NCI-H1694 treated with DMSO at 0.1 percent for 48 hours (cell line): ENCODE data around the gene HECTD2.
"Not testable (repeated sequence)": the region's sequence is repeated elsewhere in the genome, so short reads cannot be mapped to it uniquely, and the experiment has no call there.

ENCODE experiments used
- DNase-seq: peaks from one replicate; lab custom pipeline; 2025; lab: John Stamatoyannopoulos, UW

The HECTD2 gene

DNA sequence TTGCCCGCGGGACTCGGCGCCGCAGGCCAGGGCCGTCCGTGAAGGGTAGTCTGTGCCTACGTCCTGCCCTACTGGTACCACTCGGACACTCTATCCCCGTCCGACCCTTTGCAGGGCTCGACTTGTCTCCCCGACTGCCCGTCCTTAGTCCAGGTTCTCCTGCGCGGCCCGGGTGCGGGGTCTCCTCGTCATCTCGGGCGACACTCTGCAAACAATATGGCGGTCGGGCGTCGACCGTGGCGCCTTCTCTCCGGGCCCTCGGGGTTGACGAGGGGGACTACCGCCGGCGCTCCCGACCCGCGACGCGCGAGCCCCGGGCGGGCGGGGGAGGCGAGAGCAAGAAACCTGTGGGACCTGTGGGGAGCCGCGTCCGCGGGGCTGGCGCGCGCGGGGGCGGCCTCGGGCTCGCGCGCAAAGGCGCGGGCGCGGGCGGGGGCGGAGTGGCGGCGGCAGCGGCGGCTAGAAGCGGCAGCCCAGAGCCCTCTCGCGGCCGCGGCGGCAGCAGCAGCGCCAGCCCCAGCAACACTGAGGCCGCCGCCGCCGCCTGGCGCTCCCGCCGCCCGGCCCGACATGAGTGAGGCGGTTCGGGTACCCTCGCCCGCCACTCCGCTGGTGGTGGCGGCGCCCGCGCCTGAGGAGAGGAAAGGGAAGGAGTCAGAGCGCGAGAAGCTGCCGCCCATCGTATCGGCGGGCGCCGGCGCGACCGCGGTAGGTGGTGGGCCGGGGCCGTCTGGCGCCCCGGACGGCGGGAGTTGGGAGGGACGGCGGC, at the start of gene HECTD2:
Gene HECTD2, plus strand, starts transcription at position 476 of the 769 bp plus-strand sequence. Its CDS starts 95 bp downstream, at position 571.
- peak; percentile 39 for DNase-seq

GRCh38 chr10:91360461-91360860, 49.7 kb upstream of the HECTD2 start:
- DNase-seq = no peak

DNA sequence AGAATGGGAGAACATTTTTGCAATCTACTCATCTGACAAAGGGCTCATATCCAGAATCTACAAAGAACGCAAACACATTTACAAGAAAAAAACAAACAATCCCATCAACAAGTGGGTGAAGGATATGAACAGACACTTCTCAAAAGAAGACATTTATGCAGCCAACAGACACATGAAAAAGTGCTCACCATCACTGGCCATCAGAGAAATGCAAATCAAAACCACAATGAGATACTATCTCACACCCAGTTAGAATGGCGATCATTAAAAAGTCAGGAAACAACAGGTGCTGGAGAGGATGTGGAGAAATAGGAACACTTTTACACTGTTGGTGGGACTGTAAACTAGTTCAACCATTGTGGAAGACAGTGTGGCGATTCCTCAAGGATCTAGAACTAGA, 44.6 kb upstream of the HECTD2 start:
- DNase-seq = not testable (repeated sequence)

GRCh38 chr10:91366704-91367103, 43.4 kb upstream of the HECTD2 start:
- DNase-seq = no peak

DNA sequence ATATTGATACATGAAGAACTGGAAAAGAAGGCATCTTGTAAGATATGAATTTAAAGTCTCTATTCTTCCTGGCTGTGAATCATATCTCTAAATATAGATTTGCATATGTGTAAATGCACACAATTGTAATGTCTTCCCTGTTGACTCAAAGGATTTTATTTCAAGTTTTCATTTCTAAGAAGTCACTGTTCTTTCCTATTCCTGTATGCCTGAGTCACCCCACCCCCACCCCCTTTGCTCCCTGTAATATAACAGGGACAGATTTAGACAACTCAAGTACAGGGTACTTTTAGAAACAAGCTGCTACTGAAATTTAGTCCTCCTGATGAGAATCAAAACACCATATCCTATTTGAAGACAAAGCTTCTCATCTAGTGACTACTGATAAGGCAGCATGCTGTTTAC, 43.0 kb upstream of the HECTD2 start:
- no peak for DNase-seq

DNA sequence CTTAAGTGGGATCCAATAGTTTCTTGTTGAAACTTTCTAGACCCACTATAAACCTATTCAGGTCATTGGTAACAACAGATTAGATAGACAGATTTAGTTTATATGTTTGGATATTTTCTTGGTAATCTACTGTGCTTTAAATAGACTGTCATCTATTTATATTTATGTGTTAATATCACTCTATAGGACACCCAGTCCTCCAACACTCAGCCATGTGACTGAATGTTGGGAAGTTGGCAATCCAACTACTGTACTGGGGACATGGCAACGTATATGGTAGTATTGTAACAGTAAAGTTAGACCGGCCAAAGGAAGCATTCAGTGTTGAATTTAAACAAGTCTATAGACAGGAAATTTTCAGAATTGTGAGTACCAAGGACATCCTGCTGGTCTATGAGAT, 42.6 kb upstream of the HECTD2 start:
- no peak for DNase-seq

DNA sequence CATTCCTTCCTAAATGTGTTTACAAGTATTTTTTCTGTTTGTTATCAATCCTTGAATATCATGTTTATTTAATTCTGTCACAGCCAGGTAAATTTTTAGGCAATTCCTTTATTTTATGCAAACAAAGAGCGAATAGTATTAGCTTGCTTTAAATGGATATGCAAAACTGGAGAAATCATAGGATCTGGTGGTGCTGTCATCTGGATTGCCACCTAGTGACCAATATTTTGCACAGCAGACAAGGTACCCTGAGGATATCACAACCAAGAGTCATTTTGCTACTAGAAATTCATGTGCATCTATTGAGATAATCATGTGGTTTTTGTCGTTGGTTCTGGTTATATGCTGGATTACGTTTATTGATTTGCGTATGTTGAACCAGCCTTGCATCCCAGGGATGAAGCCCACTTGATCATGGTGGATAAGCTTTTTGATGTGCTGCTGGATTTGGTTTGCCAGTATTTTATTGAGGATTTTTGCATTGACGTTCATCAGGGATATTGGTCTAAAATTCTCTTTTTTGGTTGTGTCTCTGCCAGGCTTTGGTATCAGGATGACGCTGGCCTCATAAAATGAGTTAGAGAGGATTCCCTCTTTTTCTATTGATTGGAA, 40.1 kb upstream of the HECTD2 start:
- peak; percentile 10 for DNase-seq

- no peak for DNase-seq
These were observed 36.1 kb upstream of the HECTD2 start for GRCh38 chr10:91374052-91374451.

GRCh38 chr10:91378061-91378460, 32.1 kb upstream of the HECTD2 start:
- DNase-seq = no peak

GRCh38 chr10:91380873-91381256, 29.3 kb upstream of the HECTD2 start:
- no peak for DNase-seq

- no peak for DNase-seq
These were observed 28.8 kb upstream of the HECTD2 start for GRCh38 chr10:91381257-91381891.

DNA sequence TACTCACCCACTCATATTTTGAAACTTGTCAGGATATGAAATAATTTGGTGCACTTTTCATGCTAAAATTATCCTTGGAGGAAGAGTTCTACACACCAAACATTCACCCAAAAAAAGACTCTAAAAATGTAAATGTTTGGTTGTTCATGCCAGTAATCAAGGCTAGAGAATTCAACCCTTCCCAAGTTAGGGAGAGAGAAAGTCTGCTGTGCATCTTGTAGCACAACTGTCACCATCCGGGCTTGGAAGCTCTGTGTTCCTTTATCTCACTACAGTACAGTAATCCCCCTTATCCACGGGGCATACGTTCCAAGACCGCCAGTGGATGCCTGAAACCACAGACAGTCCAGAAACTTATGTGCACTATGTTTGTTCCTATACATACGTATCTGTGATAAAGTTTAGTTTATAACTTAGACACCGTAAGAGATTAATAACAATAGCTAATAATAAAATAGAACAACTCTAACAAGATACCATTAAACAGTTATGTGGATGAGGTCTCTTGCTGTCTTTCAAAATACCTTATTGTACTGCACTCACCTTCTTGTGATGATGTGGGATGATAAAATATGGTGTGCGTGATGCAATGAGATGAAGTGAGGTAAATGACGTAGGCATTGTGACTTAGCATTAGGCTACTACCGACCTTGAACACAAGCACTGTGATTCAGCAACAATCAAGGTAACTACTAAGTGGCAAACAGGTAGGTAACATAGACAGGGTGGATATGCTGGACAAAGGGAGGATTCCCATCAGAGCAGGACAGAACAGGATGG, 24.6 kb upstream of the HECTD2 start:
- DNase-seq = no peak

DNA sequence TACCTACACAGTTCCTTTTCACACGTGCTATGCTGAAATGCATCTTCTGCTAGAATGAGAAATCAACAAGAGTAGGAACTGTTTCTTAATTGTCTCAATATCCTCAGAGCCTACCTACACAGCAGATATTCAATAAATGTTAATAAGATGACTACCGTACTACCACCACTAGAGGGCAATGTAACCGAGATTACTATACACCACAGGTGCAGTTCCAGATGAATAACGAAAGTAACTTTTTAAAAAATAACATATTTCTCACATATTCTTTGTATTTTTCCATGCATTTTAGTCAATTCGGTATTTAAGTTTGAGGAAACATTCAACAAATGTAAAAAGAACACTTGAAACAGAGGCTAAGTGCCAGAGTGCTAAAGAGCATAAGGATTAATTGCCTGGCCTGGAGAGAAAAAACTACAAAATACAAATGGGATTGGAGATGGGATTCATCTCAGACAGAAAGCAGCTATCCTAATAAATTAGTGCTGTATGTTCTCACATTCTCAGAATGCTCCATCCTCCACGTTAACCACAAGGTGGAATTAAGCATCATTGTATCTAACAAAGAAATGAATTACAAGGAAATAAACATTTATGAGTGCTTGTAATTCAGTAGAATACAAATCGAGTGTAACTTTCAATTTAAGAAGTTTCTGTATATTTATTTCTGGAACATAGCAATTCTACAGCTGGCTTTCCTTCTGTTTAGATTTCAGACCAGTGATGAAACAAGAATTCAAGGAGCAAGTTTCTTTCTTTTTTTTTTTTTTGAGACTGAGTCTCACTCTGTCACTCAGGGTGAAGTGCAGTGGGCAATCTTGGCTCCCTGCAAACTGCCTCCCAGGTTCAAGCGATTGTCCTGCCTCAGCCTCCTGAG, 20.3 kb upstream of the HECTD2 start:
- peak; percentile 72 for DNase-seq

DNA sequence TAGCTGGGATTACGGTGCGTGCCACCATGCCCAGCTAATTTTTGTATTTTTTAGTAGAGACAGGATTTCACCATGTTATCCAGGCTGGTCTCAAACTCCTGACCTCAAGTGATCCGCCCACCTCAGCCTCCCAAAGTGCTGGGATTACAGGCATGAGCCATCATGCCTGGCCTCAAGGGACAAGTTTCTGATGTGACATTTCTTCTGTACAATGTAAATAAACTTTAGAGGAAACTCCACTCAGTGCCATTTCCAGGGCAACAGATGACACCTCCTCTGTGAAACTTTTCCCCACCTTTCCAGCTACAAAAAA, 19.7 kb upstream of the HECTD2 start:
- not testable (repeated sequence) for DNase-seq

- DNase-seq = no peak
These were observed 18.2 kb upstream of the HECTD2 start for GRCh38 chr10:91391920-91392319.

- no peak for DNase-seq
These were observed 3.8 kb upstream of the HECTD2 start for GRCh38 chr10:91406322-91406721.

DNA sequence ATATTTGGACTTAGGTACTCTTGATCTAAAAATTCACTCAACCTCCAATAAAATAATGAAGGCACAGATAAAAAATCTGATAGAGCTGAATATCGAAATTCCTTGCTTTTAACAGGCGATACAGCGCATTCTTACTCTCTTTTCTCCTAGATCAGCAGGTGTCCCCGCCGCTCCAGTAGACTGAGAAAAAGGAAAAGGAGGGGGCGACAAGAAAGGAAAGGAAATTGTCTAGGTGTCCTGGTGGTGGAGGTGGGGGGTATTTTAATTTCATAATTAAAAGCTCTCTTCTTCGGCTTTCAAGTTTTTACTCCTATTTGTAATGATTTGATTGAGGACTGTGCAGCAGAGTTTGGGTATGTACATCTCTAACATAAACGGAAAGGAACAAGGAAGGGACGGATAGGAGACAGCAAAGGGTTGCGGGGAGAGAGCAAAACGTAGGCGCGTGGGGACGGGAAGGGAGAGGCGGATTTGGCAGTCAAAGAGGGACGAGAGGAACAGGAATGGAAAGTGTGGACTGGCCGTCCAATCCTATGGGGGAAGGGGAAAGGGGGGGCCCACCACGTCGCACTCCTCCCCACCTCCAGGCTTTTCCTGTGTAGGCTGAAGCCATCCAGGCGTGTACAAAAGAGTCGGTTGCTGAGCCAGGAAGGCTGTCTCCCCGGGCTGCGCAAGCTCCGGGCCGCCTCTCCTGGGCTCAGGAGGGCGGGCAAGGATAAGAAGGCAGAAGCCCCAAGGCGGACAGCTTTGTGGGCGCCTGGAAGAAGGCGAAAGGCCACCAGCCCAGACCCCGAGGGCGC, 875 bp upstream of the HECTD2 start:
- DNase-seq = peak; percentile 52

DNA sequence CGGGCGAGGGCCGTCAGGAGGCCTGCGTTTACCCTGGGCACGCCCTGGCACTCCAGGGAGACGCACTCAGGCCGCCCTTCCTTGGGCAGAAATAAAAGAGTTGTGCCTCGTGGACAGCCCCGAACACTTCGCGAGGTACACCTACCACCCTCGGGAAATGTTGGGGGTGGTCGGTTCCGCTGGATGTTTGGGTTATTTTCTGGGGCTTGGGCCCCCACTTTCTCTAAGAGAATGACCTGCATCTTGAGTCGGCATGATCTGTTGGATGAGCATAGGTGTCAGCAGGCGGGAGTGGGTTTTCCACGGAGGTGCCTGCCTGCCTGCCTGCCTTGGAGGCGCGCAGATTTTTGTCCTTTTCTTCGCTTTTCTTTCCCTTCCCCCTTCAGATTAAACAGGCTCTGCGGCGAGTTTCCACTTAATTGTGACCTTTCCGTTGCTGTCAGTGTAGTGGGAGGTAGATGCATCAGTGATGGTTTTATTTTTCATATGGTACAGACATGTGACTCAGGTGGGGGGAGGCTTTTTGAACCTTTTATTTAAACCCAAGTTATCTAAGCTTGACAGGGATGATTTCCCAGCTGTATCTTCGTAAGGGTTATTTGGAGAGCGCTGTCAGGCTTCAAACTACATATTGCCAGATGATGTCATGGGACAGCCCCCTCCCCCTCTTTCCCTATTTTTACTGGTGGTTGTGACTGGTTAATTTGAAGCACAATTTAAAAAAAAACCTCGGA, 661 bp downstream of the HECTD2 start:
- DNase-seq = peak; percentile 10

GRCh38 chr10:91411621-91412020, 1.5 kb downstream of the HECTD2 start:
- DNase-seq = no peak
